HepG2 (cell line): Measurements from ENCODE around the gene PDE8B. TPM values are rescaled to one million over a fixed set of nuclear protein-coding genes. Genes with fewer than 3 reads are reported as not detected.

Source experiments
- ATAC-seq: fragments of 200-7000 bp; cut with Tn5 transposase; 3 replicates; pipeline ENCODE4 v1.9.1; 2020; ENCODE audit warnings: mild to moderate bottlenecking, moderate library complexity
- BruUV-seq: library from RNA; stranded (reverse); fragments of 400-500 nt; replicated peaks from 2 replicates; lab custom pipeline; 2021; lab: Mats Ljungman, UMichigan
- CTCF ChIA-PET: fragments of 300-600 bp; formaldehyde crosslinking; extraction: SDS; loops from one replicate; lab custom pipeline; 2021; ENCODE audit warnings: low total read pairs, inconsistent platforms, low intra/inter-chr PET ratio; lab: Yijun Ruan, JAX
- POLR2A ChIA-PET: fragments of 350-600 bp; sonication (Branson Sonifier 250); formaldehyde crosslinking; loops from one replicate; lab custom pipeline; 2020; ENCODE audit warnings: antibody characterized with exemption, inconsistent platforms; lab: Yijun Ruan, JAX
- DNase-seq: peaks from one replicate; pipeline ENCODE4 v3.0.0-alpha.2; 2015; ENCODE audit warnings: low spot score
- FAIRE-seq: peaks from 3 replicates; lab custom pipeline; 2011; peaks lifted over from hg19 to GRCh38; lab: Jason Lieb, UNC
- H2AFZ ChIP-seq: one replicate; pipeline ENCODE4 v1.6.1; 2011; ENCODE audit warnings: low read length, inconsistent platforms
- H3K27ac ChIP-seq: fragments of 300-600 bp; 3 replicates; pipeline ENCODE4 v1.8.0; 2011; ENCODE audit warnings: mixed run types, mild to moderate bottlenecking, mixed read lengths, low read length, inconsistent platforms; ENCODE audit not compliant: insufficient read depth; ENCODE audit errors: extremely low read length
- H3K27me3 ChIP-seq, 2 experiments: fragments of 200-600 bp in 1 of 2; 2 replicates in 1 of 2; 3 replicates in 1 of 2; pipeline versions ENCODE4 v1.6.0 to v1.8.0; 2011; ENCODE audit warnings: low read length in 2 of 2, mild to moderate bottlenecking in 2 of 2, moderate library complexity in 2 of 2, inconsistent platforms in 1 of 2; ENCODE audit not compliant: insufficient read depth in 2 of 2, control insufficient read depth in 1 of 2
- H3K36me3 ChIP-seq, 2 experiments: fragments of 200-600 bp in 1 of 2; replicated peaks in 1 of 2; 2 replicates in 1 of 2; 3 replicates in 1 of 2; pipeline versions ENCODE4 v1.5.1 to v1.8.0; 2011; ENCODE audit warnings: low read length in 2 of 2, inconsistent platforms in 1 of 2; ENCODE audit not compliant: insufficient read depth in 2 of 2, control insufficient read depth in 1 of 2
- H3K4me1 ChIP-seq: 2 replicates; pipeline ENCODE4 v1.5.1; 2012; ENCODE audit warnings: low read length, inconsistent platforms; ENCODE audit not compliant: insufficient read depth
- H3K4me2 ChIP-seq: 2 replicates; pipeline ENCODE4 v1.6.0; 2011; ENCODE audit warnings: low read depth, low read length, inconsistent platforms
- H3K4me3 ChIP-seq, 3 experiments: fragments of 200-600 bp in 1 of 3; sonication (generic), shearing (Covaris generic) in 1 of 3; replicated peaks in 1 of 3; 2 replicates each; pipeline ENCODE4 v1.5.1; 2011 to 2016; ENCODE audit warnings: low read length in 3 of 3, inconsistent platforms in 2 of 3, low read depth in 2 of 3, mild to moderate bottlenecking in 2 of 3, control low read depth in 1 of 3, mixed read lengths in 1 of 3; ENCODE audit not compliant: insufficient read depth in 1 of 3
- H3K79me2 ChIP-seq: one replicate; pipeline ENCODE4 v1.6.1; 2011; ENCODE audit warnings: low read length, inconsistent platforms; ENCODE audit not compliant: insufficient read depth
- H3K9ac ChIP-seq: 2 replicates; pipeline ENCODE4 v1.6.0; 2011; ENCODE audit warnings: mild to moderate bottlenecking, low read depth, low read length, inconsistent platforms; ENCODE audit not compliant: insufficient read depth
- H3K9me3 ChIP-seq: 2 replicates; pipeline ENCODE4 v1.5.1; 2012; ENCODE audit warnings: mild to moderate bottlenecking, low read length
- H4K20me1 ChIP-seq: 2 replicates; pipeline ENCODE4 v1.6.0; 2011; ENCODE audit warnings: inconsistent platforms, mild to moderate bottlenecking, low read length, moderate library complexity; ENCODE audit not compliant: insufficient read depth
- HDAC1 ChIP-seq: sonication (generic); formaldehyde crosslinking; IDR thresholded peaks from 2 replicates; pipeline ENCODE4 v1.5.1; 2020; ENCODE audit warnings: mild to moderate bottlenecking, missing genetic modification reagents
- PAWR ChIP-seq: sonication (generic); formaldehyde crosslinking; IDR thresholded peaks from 2 replicates; pipeline ENCODE4 v1.4.0; 2020; ENCODE audit warnings: missing genetic modification reagents, mild to moderate bottlenecking, borderline replicate concordance
- RORA ChIP-seq: sonication (generic); formaldehyde crosslinking; IDR thresholded peaks from 2 replicates; pipeline ENCODE4 v1.5.0; 2020; ENCODE audit warnings: mild to moderate bottlenecking, missing genetic modification reagents, moderate library complexity
- SMYD3 ChIP-seq: sonication (generic); formaldehyde crosslinking; IDR thresholded peaks from 2 replicates; pipeline ENCODE4 v1.8.1; 2023; ENCODE audit warnings: mild to moderate bottlenecking, missing genetic modification reagents
- ZNF879 ChIP-seq: sonication (generic); formaldehyde crosslinking; IDR thresholded peaks from 2 replicates; pipeline ENCODE4 v1.8.1; 2023; ENCODE audit warnings: missing genetic modification reagents
- WGBS: methylation state at CpG from one replicate; pipeline ENCODE4 v1.1.6; 2017; ENCODE audit warnings: low lambda C conversion rate; 5-methylcytosine and 5-hydroxymethylcytosine counted together
- in situ Hi-C: cut with HindIII; loops from 2 replicates; pipeline ENCODE4 v1.10.0; 2017; ENCODE audit warnings: low pct_unique_long_range_greater_than_20kb; ENCODE audit not compliant: extremely low pct_ligation_motif_present
- intact Hi-C: fragments of 100-400 bp; cut with micrococcal nuclease; formaldehyde crosslinking; loops from one replicate; pipeline ENCODE4 v1.10.0; 2022; ENCODE audit not compliant: unreplicated experiment
- polyA plus RNA-seq, 8 experiments: library from polyadenylated mRNA; depleted of rRNA in 3 of 8; stranded (reverse) in 7 of 8; unstranded in 1 of 8; fragments of >200 nt; fragmentation: Illumina TruSeq in 4 of 8; extraction: Trizol in 4 of 8; gene quantifications; 2 replicates each; pipeline versions ENCODE4 v1.2.1 to v1.2.3, GENCODE V29; 2011 to 2016; ENCODE audit warnings: low read depth in 4 of 8, missing spikeins in 1 of 8, mixed read lengths in 1 of 8; ENCODE audit not compliant: insufficient read depth in 1 of 8
- total RNA-seq, 5 experiments: library from RNA; depleted of rRNA; stranded (reverse); fragments of >200 nt; fragmentation: Illumina TruSeq; extraction: Trizol; gene quantifications; 2 replicates each; pipeline ENCODE4 v1.2.3, GENCODE V29; 2016; ENCODE audit warnings: low read depth in 1 of 5
- TF ChIP-seq, protein P1 (sequence below): sonication (generic); formaldehyde crosslinking; IDR thresholded peaks from 2 replicates; pipeline ENCODE4 v1.8.0; 2022; ENCODE audit warnings: mild to moderate bottlenecking, missing genetic modification reagents, moderate library complexity

Gene PDE8B
- total and polyA plus RNA-seq, 2 of the 13 experiments (the other 11 are each of a cell fraction or from before 2014, with no cell fraction given), result 0.07 TPM; not detected in 1

GRCh38 chr5:77326986-77327734 lies 116.7 kb downstream of the PDE8B start:
- H3K27me3 ChIP-seq, result no peaks in the 10 kb centered on the region; a peak in 1 of 5 replicates
- POLR2A ChIA-PET, result no interaction called here
- BruUV-seq, result no TSS peak
- DNase-seq (no peak), FAIRE-seq (no peak), ATAC-seq (no peak)
- no peak overlapping the region for H3K9ac ChIP-seq
- H4K20me1 ChIP-seq, result no peaks in the 10 kb centered on the region; the same call in 1 of the 2 replicates
- no peak overlapping the region for H3K4me3 ChIP-seq
- 22% methylated on average over 5 of the region's 5 CpGs for WGBS
- no peak for TF ChIP-seq ZNF879 (CRISPR knock-in tag)
- H3K36me3 ChIP-seq, result no peaks in the 10 kb centered on the region
- no peak overlapping the region for H3K4me2 ChIP-seq
- no peaks in the 10 kb centered on the region for H3K79me2 ChIP-seq
- H3K4me1 ChIP-seq, result no peaks in the 10 kb centered on the region
- no peak overlapping the region for H2AFZ ChIP-seq
- in situ Hi-C loops, result no loop called here
- no peaks in the 10 kb centered on the region for H3K9me3 ChIP-seq
- intact Hi-C loops, result no loop called here
- no peak overlapping the region for H3K27ac ChIP-seq
- CTCF ChIA-PET, result no interaction called here

DNA sequence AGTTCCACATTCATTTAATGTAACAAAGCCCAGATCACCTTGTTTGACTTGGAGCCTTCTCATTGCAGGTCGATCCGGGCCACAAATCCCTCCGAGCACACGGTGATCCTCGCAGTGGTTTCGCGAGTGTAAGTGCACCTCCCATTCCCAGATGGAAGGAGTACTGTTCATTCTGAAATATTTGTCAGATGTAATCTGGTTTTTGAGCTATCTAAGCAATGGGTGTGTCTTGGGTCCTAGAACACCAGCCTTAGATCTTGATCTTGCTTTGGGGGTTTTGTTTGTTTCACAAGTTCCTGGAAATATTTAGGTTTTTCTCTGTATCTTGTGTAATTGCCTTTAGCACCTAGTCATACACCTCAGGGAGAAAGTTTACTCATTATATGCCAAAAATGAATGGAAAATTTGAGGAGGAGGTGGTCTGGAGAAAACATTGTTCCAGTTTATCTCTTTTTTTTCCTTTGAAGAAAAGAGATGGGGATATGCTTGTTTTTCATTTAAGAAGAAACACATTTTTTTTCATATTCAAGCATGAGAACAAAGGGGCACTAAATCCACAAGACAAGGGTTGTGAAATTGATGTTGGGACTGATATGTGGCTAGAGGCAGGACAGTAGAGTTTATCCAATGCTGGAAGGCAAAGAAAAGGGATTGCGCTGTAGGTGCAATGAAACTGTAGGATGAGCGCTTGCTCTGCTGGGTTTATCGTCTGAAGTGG lies 118.6 kb downstream of the PDE8B start:
- Histone ChIP-seq H3K9me3 (no peaks in the 10 kb centered on the region), H2AFZ (no peak overlapping the region), H3K4me3 (no peak overlapping the region), H3K79me2 (no peaks in the 10 kb centered on the region), H3K9ac (no peak overlapping the region), H3K4me1 (no peaks in the 10 kb centered on the region), H3K4me2 (no peak overlapping the region), H3K36me3 (no peaks in the 10 kb centered on the region), H4K20me1 (no peaks in the 10 kb centered on the region; the same call in 1 of the 2 replicates), H3K27ac (no peak overlapping the region), H3K27me3 (no peaks in the 10 kb centered on the region; a peak in 2 of 5 replicates)
- no peak for FAIRE-seq
- intact Hi-C loops (no loop called here), in situ Hi-C loops (no loop called here)
- no peak for ATAC-seq
- ChIA-PET CTCF (no interaction called here), POLR2A (no interaction called here)
- no TSS peak for BruUV-seq
- DNase-seq, result no peak
- WGBS, result 45% methylated on average over 10 of the region's 10 CpGs
- TF ChIP-seq SMYD3 (CRISPR knock-in tag) (no peak), RORA (CRISPR knock-in tag) (no peak), PAWR (no peak), HDAC1 (CRISPR knock-in tag) (no peak)
- TF ChIP-seq, protein P1, sequence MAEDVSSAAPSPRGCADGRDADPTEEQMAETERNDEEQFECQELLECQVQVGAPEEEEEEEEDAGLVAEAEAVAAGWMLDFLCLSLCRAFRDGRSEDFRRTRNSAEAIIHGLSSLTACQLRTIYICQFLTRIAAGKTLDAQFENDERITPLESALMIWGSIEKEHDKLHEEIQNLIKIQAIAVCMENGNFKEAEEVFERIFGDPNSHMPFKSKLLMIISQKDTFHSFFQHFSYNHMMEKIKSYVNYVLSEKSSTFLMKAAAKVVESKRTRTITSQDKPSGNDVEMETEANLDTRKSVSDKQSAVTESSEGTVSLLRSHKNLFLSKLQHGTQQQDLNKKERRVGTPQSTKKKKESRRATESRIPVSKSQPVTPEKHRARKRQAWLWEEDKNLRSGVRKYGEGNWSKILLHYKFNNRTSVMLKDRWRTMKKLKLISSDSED (CRISPR knock-in tag), result no peak
